Left forelimb (tissue), 1 donor: ENCODE data around the gene ZNF318.
A peak's percentile ranks its signal among the peaks of the same experiment; 100 is the strongest.

Source experiments
- DNase-seq: peaks from one replicate; pipeline ENCODE4 v3.0.0-alpha.2; 2018; ENCODE audit warnings: low spot score

ZNF318 gene

DNA sequence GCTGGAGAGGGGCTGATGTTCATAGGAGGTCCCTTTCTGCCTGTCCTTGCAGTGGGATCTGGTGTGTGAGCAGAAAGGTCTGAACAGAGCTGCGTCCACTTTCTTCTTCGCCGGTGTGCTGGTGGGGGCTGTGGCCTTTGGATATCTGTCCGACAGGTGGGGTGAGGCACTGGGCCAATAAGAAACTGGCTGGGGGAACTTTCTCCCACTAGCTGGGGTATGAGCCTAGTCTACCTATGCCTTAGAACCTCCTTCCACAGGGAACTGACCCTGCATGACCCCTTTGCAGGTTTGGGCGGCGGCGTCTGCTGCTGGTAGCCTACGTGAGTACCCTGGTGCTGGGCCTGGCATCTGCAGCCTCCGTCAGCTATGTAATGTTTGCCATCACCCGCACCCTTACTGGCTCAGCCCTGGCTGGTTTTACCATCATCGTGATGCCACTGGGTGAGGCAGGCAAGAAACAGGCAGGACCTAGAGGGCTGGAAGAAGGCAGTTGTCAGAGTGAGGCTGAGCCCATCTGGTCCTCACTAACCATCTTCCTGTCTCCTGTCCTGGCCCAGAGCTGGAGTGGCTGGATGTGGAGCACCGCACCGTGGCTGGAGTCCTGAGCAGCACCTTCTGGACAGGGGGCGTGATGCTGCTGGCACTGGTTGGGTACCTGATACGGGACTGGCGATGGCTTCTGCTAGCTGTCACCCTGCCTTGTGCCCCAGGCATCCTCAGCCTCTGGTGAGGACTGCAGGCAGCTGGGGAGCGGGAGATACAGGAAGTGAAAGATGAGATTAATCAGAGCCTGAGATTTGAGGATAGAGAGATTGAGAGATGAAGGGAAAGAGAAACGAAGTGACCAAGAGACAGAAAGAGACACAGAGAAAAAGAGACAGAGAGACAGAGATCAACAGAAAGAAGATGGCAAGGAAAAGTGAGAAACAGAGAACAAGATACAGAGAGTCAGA, 69.8 kb downstream of the ZNF318 start:
- no peak for DNase-seq

DNA sequence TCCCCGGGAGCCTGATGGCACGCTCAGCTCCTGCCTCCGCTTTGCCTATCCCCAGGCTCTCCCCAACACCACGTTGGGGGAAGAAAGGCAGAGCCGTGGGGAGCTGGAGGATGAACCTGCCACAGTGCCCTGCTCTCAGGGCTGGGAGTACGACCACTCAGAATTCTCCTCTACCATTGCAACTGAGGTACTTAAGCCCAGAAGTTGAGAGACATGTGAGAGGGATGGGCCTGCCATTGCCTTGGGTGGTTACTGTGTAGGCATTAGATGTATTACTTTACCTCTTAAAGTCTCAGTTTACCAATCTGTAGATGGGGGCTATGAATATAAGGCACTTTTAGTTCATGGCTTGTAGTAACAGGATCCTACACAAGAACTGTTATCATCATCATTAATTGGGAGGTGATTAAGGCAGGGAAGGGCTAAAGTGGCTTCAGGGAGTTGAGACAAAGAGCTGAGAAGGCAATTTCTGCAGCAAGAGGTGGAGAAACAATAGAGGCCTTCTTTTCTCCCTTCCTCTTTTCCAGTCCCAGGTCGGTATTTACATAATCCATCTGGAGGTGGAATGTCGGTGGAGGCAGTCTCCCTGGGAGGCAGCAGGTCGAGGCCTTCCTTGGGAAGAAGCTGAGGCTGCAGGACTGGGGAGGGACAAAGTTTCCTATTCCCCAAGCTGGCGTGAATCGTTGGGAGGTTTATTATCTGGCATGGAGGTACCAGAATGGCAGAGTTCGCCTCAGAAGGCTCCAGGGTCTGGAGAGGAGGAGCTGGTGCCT, 70.7 kb downstream of the ZNF318 start:
- no peak for DNase-seq

DNA sequence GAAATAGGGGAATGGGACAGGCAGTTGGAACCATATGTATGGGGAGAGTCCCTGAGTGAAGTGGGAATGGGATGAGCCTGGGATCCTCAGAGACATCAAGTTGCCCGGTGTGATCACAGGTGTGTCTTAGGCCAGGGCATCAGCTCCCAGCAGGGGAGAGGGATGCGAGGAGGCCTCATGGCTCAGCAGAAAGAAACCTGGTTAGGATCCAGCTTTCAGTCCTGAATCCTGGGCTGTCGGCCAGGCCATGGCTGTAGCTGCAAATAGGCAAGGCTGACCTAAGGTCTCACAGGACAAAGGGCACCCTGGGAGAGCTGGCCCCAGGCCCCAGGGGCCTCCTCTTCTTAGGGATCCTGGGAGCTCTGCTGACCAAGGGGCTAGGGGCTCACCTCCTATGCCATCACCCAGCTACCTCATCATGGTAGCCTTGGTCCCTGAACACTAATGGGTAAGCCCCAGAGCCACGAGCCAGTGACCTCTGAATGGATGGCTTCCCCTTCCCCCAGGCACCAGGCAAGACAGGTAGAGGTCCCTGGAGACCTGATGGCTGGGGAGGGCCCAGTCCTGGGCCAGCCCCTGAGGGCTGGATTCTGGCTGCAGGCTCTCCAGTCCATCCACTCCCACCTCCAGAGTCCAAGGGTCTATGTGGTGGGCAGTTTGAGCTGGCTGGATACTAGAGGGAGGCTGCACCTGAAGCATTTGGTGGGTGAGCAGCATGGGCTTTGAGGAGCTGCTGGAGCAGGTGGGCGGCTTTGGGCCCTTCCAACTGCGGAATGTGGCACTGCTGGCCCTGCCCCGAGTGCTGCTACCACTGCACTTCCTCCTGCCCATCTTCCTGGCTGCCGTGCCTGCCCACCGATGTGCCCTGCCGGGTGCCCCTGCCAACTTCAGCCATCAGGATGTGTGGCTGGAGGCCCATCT, 71.5 kb downstream of the ZNF318 start, which contains the start of gene SLC22A7:
Gene SLC22A7, plus strand, starts transcription at position 617 of the 921 bp plus-strand sequence. Its CDS starts 99 bp downstream, at position 716.
- peak; percentile 52 for DNase-seq

DNA sequence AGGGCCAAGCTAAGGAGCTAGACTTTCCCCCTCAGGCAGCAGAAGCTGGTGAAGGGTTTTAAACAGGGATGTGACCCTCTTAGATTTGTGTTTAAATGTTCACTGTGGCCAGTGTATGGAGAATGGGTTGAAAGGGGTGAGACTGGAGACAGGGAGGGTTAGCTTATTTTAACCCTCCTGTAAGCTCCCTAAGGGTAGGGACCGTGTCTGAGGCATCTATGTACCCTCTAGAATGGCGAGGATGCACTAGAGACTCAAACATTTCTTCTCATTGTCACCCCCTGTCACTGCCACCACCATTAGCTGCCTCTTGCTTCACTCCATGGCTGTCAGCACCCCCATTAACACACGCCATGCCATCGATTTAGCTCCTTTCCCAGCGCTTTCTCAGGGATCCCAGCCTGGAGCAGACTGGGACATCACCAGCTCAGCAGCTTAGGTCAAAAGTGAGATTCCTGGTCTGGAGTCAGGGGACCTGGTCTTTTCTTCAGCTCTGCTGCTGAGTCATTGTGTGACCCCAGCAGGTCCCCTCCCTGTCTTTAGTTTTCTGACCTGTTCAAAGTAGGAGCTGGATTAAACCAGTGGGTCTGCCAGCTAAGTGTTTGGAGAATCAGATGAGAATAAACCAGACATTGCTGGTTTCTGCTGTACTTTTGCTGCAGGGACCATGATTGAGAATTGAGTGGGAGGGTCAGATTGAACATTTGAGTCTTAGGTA, 72.5 kb downstream of the ZNF318 start:
- DNase-seq: peak; percentile 22

DNA sequence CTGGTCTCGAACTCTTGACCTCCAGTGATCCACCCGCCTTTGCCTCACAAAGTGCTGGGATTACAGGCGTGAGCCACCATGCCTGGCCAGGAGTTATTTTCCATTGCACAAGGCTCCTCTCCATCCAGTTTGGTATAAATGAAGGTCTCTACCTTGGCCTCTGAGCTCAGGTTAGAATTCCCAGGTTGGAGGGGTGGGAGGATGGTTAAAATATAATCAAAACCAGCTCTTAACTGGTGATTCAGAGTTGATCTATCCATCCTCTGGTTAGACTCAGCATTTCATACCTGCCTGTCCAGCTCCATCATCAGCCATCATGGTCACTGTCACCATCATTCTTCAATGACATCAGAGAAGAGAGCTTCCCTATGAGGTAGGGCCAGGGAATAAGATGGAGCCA, 74.0 kb downstream of the ZNF318 start:
- peak; percentile 6 for DNase-seq

DNA sequence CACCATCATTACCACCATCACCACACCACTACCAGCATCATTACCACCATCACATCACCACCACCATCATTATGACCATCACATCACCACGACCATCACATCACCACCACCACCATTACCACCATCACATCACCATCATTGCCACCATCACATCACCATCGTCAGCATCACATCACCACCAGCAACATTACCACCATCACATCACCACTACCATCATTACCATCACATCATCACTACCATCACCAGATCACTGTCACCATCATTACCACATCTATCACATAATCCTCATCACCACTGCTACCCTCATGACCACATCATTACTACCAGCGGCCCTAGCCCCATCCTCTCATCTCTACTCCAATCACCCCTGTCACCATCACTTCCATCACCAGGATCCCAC, 74.9 kb downstream of the ZNF318 start:
- peak; percentile 3 for DNase-seq

DNA sequence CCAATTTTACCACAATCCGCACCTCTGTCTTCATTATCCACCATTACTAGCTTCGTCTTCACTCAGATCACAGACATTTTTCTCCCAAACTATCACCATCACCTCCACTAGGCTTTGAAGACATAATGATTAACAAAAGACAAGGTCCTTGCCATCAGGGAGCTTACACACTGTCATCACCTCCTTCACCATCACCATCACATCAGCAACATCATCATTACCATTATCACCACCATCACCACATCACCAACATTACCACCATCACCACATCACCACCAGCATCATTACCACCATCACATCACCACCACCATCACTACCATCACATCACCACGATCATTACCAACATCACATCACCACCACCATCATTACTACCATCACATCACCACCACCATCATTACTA, 75.7 kb downstream of the ZNF318 start:
- DNase-seq: peak; percentile 4

DNA sequence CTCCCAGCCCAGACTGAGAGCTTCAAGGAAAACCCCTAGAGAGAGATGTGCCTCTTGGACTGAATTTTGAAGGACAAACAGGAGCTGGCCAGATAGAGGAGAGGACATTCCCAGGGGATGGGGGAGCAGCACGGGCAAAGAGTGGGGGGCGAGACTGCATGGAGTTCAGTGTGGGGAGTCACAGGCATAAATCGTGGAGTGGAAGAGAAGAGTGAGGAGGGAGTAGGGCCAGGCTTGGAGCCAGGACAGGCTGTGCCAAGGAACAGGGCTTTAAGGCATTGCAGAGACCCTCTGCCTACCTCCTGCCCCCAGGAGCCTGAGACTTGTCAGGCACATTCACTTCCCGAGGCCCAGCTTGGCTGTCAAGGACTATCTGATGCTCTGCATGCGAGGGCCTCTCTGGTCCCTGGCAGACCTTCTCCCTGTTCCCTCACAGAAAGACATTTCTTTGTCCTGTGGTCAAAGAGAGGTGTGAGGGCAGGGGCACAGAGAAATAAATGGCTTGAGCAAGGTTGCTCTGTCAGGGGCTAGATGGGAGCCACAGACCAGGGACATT, 76.6 kb downstream of the ZNF318 start:
- no peak for DNase-seq

DNA sequence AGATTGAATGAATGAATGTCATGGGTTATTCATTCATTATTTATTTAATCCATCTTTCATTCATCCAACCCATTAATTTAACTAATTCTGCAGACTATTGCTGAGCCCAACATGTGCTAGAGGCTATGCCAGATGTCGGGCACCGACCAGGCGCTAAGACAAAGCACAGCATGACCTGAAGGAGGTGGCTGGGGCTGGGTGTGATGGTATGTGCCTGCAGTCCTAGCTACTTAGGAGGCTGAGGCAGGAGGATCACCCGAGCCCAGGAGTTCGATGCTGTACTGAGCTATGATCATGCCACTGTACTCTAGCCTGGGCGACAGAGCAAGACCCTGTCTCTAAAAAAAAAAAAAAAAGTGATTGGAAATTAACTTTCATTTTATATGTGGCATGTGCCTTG, 77.1 kb downstream of the ZNF318 start:
- no peak for DNase-seq

DNA sequence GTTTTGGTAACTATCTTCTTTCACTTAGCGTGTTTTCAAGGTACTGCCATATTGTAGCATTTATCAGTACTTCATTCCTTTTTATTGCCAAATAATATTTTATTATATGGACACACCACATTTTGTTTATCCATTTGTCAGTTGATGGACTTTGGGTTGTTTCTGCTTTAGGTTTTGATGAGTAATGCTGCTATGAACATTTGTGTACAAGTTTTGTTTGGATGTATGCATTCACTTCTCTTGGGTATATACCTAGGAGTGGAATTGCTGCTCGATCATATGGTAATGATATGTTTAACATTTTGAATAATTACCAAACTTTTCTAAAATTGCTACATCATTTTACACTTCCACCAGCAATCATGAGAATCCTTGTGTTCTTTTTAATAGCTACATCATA, 77.7 kb downstream of the ZNF318 start:
- DNase-seq: no peak

DNA sequence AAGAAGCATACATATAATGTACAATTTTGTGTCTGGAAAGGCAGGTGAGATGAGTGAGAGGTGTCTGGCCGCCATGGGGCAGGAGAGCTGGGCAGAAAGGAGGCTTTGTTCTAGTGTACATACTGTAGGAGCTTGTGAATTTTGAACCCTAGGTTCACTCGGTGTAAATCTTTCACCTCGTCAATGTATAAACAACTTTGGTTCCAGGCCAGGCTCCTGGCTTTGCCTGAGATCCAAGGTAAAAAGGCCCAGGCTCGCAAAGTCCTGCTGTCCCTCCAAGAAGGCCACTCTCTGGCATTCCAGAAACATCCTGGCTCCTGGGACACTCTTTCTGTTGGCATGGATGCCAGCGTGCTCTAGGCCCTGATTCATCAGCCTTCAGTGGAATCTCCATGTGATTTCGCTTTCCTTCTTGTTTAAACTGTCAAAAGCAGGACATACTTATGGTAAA, 78.5 kb downstream of the ZNF318 start:
- DNase-seq: no peak

DNA sequence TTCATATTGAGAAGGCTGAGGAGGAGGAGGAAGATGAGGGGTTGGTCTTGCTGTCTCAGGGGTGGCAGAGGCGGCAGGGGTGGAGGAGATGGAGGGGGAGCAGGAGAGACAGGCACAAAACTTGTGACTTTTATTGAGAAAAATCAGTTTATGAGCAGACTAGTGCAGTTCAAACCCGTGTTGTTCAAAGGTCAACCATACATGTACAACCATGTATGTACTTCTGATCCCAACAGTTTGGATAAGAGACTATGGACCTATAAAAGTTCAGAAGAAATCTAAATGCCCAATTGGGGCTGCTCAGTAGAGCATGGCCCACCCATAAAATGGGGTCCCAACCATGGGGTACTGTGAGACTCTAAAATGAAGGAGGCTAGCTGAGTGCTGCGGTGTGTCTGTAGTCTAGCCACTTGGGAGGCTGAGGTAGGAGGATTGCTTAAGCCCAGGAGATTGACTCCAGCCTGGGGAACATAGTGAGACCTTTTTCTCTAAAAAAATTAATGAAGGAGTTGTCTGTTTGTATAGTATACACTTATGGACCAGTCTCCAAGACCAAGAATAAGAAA, 79.0 kb downstream of the ZNF318 start:
- no peak for DNase-seq

DNA sequence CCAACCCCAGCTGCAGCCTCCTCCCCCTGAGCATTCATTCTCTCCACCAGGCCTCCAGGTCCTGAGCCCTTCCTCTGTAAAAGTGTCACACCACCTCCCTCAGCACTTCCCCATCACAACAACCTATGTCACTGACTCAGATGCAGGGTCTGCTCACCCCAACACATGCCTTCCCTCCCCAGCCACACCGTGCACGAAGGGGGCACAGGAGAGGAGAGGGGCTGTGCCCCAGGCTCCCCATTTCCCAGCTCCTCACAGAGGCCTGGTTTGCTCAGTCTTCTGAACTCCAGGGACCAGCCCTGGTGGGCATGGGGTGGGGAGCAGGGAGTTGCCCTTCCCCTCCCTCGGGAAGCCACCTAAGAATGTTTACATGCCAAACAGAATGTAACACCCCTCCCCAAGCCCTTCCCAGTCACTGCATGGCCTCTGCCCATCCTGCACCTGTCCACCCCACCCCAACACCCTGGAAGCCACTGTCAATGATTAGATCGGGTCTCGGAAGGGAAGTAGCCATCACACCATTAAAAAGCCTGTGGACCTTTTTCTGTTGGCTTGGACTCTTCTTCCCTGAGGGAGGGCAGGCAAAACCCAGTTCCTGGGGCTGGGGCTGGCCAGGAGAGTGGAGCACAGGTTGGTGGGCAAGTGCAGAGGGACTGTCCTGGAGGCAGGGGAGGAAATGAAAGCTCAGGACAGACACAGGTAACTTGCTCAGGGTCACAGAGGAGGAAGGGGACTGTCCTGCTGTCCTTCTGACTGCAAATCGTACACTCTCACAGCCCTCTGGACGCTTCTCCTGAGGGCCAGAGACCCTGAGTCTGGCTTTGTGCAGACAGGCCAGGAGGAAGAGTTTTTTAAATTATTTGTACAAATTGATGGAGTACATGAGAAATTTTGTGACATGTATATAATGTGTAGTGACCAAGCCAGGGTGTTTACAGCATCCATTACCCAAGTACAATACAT, 81.4 kb downstream of the ZNF318 start:
- no peak for DNase-seq

DNA sequence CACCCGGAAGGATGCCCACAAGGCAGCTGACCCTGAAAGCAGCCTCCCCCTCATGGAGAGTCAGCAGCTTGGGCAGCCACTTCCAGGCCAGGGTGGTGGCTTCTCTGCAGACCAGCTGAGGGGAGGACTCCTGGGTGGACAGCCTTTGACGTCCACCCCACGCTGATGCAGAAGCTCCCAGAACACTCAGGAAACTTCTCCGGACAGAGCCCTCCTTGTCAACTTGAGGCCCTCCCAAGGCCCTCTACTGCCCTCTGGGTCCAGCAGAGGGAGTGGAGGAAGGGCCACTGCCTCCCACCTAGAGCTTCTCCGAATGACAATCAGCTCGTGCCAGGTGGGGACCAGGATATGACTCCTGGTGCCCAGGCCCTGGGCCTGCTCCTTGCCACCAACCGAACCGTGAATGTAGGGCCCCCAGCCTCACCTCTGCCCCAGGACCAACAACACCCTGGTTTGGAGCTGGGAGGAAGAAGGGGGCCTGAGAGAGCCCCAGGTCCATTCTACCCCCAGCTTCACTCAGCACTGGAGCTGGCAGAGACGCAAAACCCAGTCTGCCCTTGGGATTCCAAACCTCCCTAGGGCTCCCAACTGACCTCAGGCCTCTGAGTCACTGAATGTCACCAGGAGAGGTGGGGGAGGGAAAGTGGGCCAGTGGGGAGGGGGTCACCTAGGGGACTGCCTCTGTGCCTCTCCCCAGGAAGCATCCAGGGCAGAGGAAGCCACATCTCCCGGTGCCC, 82.3 kb downstream of the ZNF318 start:
- DNase-seq: no peak

DNA sequence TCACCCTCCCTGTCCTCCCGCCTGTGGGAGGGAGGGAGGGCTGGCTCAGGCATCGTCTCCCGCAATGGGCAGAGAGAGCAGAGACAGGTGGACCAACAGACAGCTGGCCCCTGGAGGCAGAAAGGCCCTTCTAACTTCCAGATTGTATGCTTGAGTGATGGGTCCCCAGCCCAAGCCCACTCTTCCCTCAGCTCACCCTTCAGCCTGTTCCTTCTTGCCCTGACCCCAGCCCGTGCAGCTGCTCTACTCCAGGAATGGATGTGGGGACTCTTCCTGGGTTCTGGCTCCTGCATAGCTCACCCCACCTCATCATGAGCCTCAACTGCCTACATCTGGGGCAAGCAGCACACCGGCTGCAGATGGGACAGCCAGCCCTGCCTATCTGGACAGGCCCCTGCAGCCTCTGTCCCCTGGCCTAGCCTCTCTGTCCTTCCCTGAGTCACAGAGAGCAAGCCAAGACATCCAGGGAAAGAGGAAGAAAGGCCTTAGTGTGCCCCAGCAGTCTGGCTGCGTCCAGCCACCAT, 82.9 kb downstream of the ZNF318 start:
- no peak for DNase-seq
